ENCODE results near the gene ESYT2.

ESYT2 gene

DNA sequence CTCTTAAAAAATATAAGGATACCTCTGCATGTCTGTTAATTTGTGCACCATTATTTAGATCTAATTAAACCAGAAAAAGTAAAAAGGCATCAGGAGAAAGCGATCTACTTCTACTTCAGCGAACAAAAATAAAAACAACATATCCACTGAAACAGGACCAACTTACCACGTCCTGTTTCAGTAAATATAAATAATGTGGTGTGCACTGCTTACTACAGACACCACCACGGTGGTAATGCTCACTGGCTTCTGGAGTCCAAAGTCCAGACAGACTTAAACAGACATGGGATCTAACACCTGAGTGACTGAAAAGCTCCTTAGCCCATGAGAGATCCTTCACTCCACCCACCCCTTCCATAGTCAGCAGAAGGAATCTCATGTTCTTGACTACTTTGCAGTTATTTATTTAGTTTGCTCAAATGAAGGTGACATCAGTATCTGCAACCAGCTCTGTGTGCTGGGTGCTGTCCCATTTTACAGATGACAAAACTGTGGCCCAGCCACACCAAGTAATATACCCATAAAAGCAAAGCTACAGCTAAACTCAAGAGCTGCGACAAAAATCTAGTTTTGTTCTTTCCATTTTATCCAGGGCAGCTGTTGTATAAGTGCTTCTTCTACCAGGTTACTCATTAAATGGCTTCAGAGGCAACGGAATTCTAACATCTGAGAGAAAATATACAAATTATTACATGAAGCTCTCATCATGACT, 62.6 kb downstream of the ESYT2 start:
- no peak for DNase-seq (ENCODE audit: low read depth)

DNA sequence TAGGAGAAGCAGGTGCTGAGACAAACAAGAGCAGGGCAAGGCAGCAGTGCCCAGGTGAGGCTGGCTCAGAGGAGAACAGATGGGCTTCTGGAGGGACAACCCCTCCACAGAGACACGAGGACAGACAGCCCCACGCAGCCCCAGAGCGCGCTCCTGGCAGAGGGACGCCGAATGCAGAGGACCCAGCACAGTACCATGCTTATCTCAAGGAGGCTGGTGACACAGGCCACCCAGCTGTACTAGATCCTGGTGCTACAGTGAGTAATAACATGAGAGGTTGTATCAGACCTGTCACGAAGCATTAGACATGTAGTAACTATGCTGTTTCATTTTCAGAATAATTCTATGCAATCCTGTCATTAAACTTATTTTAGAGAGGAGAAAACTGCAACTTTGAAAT, 64.3 kb downstream of the ESYT2 start:
- DNase-seq (ENCODE audit: low read depth), result no peak

- DNase-seq (ENCODE audit: low read depth), result no peak
Measured at GRCh38 chr7:158763454-158764033, 65.8 kb downstream of the ESYT2 start.

- DNase-seq (ENCODE audit: low read depth), result no peak
Measured at GRCh38 chr7:158761945-158762344, 67.4 kb downstream of the ESYT2 start.

- no peak for DNase-seq (ENCODE audit: low read depth)
Measured at GRCh38 chr7:158760936-158761335, 68.4 kb downstream of the ESYT2 start.

DNA sequence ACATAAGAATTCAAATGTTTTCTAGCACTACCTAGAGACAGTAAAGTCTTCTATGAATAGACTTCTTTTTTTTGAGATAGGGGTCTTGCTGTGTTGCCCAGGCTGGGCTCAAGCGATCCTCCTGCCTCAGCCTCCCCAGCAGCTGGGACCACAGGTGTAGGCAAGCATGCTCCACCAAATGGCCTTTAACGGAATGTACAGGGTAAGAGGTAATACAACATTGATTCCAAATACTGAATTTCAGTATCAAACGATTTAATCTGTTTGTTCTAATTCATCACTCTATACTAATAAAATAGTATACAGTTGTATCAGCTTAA, 68.9 kb downstream of the ESYT2 start:
- no peak for DNase-seq (ENCODE audit: low read depth)

GRCh38 chr7:158759749-158760444, 69.4 kb downstream of the ESYT2 start:
- DNase-seq (ENCODE audit: low read depth), result no peak

GRCh38 chr7:158759245-158759614, 70.1 kb downstream of the ESYT2 start:
- DNase-seq (ENCODE audit: low read depth), result no peak

DNA sequence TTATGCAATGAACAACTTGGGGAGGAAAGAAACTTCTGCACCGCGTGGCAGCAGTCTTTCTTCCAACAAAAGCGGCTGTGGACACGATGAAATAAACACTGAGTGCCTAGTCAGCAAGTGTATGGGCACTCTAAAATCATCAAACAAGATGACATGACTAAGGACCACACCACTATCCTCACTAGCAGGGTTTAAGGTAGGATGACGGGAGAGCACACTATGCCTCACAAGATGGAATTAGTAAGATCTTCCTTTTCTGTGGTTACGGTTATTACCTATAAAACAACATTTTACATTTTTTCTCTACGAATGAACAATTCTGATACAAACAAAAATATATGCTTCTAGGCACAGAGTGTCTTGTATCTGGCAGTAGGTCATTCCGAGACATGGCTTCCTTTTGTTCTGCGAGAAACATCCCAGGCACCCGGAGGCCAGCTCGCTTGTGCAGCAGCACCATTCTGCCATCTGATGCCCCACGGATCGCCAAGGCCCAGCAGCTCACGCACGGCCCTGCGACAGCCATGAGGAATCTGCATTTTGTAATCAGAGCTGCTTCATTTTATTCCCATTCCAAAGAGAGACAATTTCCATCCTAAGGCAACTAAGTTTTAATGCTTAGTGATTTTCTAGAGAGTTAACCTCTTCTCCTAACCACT, 70.6 kb downstream of the ESYT2 start:
- no peak for DNase-seq (ENCODE audit: low read depth)

DNA sequence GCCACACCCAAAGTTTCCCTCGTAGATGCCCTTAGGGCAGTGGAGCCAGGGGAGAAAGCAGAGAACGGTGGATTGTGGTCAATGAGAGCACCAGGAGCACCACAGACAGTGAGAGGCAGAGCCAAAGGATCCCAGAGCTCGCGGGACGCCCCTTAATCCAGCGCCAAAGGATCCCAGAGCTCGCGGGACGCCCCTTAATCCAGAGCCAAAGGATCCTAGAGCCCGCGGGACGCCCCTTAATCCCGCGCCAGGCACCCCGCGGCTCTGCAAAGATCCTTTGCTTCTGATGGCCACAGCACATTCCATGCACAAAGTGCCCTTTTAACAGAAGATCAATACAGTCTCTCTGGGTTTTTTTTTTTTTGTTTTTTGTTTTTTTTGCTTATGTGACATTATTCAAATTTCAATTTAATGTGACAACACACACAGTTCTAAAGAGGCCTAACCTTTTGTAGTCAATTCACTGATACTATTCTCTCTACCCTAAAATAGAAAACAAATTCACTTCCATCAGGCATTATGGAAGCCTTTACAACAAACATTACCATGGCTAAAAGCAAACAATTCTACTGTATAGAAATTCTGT, 71.8 kb downstream of the ESYT2 start:
- no peak for DNase-seq (ENCODE audit: low read depth)

- no peak for DNase-seq (ENCODE audit: low read depth)
Measured at GRCh38 chr7:158754746-158755444, 74.4 kb downstream of the ESYT2 start.

- no peak for DNase-seq (ENCODE audit: low read depth)
Measured at GRCh38 chr7:158753900-158754299, 75.4 kb downstream of the ESYT2 start.

GRCh38 chr7:158751751-158752150, 77.6 kb downstream of the ESYT2 start:
- DNase-seq (ENCODE audit: low read depth), result no peak

DNA sequence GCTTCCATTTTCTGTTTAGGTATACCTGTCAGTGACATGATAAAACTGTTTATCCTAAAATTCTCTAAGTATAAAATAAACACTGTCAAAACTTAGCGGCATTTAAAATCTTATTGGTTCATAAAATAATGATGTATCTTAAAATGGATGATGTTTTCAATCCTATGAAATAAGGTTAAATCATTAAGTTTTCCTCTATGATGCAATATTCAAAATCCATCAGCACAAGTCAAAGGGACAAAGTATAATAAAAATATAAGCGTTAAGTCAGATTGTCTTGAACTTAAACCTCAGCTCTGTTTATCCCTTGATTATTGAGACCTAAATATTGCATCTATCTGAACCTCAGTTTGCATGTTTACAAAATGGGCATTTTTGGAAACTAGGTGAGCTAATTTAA, 78.1 kb downstream of the ESYT2 start:
- no peak for DNase-seq (ENCODE audit: low read depth)

GRCh38 chr7:158750702-158751101, 78.6 kb downstream of the ESYT2 start:
- no peak for DNase-seq (ENCODE audit: low read depth)

GRCh38 chr7:158749396-158749795, 79.9 kb downstream of the ESYT2 start:
- DNase-seq (ENCODE audit: low read depth), result no peak

GRCh38 chr7:158748335-158748734, 81.0 kb downstream of the ESYT2 start:
- no peak for DNase-seq (ENCODE audit: low read depth)

DNA sequence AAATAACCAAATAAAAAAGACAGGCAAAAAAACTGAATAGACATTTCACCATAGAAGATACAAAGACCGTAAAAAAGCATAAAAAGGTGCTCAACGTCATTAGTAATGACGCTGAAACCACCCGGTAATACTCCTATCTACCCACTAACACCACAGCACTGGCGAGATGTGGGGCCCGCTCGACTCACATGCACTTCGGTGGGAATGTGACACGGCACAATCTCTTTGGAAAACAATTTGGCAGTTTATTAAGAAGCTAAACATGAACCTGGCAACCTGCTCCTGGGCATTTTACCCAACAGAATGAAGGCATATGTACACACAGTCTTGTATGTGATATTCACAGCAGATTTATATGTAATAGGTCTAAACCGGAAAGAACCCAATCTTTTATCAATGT, 81.9 kb downstream of the ESYT2 start:
- DNase-seq (ENCODE audit: low read depth), result no peak

GRCh38 chr7:158746957-158747356, 82.4 kb downstream of the ESYT2 start:
- no peak for DNase-seq (ENCODE audit: low read depth)

DNA sequence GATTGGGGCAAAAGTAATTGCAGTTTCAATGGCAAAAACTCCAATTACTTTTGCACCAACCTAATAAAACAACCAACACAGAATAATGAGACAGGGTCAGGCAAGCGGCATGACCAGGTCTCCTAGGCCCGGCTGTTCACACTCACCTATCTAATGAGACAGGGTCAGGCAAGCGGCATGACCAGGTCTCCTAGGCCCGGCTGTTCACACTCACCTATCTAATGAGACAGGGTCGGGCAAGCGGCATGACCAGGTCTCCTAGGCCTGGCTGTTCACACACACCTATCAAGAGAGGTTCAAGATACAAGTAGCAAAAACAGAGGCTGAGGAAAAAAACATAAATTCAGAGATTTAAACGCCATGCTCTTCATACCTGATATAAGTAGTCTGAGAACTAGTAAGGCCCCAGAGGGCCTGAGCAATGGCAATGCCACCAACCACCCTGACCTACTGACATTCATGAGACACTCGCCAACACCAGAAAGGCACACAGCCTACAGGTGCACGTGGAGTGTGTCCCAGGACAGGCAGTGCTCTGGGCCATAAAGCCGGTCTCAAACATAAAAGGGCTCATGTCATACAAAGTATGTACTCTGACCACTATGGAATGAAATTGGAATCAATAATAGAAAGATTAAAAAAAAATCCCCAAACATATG, 84.1 kb downstream of the ESYT2 start:
- no peak for DNase-seq (ENCODE audit: low read depth)

DNA sequence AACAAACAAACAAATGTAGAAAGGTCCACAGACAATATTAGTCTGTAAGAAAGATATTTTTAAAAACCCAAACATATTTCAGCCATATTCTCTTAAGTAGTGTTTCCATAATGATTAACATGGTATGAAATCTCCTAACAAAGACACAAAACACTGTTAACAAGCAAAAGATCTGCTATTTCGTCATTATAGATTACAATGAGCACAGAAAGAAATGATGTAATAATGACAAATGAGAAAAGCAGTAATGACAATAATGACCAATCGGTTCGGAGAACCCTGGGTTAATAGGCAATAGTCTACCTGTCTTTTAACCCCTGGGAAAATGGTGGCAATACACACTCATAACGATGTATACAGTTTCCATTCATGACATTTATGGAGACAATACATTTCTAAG, 85.2 kb downstream of the ESYT2 start:
- no peak for DNase-seq (ENCODE audit: low read depth)

DNA sequence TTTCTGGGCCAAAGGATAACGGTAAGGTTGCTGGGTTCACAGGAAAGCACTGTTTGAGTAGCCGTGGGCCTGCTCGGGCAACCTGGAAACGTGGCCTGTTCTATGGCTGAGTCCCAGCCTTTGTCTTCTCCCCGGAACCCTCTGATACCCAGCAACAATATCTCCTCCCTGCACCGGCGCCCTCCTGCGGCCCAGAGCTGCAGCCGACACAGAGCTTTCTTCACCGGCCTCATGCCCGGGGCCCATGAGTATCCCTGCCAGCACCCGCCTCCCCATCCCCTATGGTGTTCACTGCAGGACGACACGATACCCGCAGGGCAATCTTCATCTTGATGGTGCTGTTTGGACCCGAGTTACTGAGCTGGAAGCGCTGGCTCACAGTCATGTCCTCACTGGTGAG, 86.1 kb downstream of the ESYT2 start:
- no peak for DNase-seq (ENCODE audit: low read depth)

All from stromal cell of bone marrow (primary cell).